GM19455 (cell line): ENCODE results near the gene MPLKIP.
"Not testable (repeated sequence)": the region's sequence is repeated elsewhere in the genome, so short reads cannot be mapped to it uniquely, and the experiment has no call there.

ENCODE experiments used
- ATAC-seq: cut with Tn5 transposase; IDR thresholded peaks from one replicate; pipeline ENCODE4 v1.9.1; 2021; ENCODE audit not compliant: unreplicated experiment

MPLKIP gene

DNA sequence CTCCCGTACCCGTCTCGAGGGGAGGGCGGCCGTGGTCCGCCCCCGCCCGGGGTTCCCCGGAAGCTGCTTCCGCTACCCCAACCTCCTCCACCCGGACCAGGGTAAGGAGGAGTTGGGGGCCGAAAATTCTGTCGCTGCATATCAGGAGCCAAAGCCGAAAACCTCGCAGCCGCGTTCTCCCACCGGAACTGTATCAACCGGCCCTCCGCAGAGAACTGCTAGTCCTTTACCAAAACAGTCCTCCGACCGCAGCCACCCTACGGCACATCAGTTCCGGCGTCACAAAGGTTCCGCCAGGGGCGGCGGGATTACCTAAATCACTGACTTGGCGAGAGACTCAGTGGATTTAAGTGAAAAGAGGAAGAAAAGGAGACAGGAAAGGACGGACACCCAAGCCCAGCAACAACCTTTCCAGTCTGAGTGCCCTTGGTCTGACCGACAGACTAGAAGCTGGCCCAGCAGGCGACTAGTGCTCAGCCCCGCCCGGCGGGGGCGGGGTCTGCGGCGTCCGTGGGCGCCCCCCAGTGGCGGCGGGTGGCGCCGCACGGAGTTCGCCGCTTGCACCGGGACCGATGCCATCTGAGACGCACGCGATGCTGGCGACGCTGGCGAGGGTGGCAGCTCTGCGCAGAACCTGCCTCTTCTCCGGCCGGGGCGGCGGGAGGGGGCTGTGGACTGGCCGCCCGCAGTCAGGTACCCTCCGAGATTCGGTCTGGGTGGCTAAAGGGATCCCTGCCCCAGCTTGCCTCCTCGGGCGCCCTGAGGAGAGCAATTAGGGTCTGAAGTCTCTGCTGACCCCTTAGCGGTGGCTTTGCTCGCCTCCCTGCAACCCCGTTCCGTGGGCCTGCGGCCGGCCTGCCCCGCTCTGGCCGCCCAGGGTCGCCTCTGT, at the start of gene MPLKIP, which contains the start of gene SUGCT:
Gene MPLKIP (minus strand): TSS at position 195 of the 889 bp plus-strand sequence. CDS start 55 bp downstream, at position 140.
Gene SUGCT (plus strand): TSS at position 578 of the 889 bp plus-strand sequence.
- ATAC-seq, result peak; percentile 91

DNA sequence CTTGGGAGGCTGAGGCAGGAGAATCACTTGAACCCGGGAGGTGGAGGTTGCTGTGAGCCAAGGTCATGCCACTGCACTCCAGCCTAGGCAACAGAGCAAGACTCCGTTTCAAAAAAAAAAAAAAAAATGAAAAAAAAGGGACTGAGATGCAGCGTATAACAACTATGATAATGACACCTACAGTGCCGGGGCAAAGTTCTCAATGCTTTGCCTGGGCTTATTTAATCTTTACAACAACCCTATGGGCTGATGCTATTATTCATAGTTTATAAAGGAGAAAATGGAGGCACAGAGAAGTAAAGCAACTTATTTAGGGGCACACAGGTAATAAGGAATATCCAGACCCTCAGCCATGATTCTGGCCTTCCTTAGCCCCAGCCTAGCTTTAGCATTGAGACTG, 48.0 kb upstream of the MPLKIP start:
- ATAC-seq, result no peak

DNA sequence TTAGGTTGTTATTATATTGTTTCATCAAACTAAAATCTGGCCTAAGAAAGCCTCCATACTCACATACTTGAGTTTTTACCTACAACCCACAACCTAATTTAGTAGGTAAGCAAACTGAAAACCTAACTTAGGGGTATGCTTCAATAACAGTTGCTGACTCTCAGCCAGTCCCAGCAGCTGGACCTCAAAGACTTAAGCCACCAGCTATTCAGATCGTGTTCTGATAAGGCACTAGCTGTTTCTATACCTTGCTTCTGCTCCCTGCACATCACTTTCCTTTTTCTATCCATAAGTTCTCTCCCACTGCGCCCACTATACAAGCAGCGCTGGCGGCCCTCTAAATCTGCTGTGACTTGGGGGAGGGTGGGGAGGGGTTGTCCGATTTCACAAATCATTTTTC, 42.6 kb upstream of the MPLKIP start:
- ATAC-seq, result no peak

GRCh38 chr7:40175725-40176510, 41.5 kb upstream of the MPLKIP start:
- no peak for ATAC-seq

GRCh38 chr7:40175256-40175655, 40.8 kb upstream of the MPLKIP start:
- not testable (repeated sequence) for ATAC-seq

- not testable (repeated sequence) for ATAC-seq
Observed at GRCh38 chr7:40173121-40173520, 38.7 kb upstream of the MPLKIP start.

DNA sequence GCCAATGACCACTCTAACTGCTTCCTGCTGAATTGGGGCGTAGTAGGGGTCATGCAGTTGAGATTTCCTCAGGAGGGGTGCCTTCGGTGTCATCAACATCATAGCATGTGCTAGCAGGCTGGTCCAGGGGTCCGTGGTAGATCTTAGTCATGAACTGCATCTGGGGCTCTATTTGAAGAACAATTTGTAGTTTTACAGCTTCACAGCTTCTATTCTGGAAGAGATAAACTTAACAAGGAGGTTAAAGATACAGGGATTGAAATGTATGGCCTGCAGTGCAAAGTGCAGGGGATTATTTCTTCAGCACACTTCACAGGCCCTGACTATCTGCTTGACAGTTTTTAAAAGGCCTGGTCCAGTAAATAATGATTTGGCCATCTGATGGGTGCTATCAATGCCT, 33.8 kb upstream of the MPLKIP start:
- not testable (repeated sequence) for ATAC-seq

- no peak for ATAC-seq
Observed at GRCh38 chr7:40167291-40167690, 32.9 kb upstream of the MPLKIP start.

GRCh38 chr7:40165216-40165615, 30.8 kb upstream of the MPLKIP start:
- ATAC-seq, result no peak

DNA sequence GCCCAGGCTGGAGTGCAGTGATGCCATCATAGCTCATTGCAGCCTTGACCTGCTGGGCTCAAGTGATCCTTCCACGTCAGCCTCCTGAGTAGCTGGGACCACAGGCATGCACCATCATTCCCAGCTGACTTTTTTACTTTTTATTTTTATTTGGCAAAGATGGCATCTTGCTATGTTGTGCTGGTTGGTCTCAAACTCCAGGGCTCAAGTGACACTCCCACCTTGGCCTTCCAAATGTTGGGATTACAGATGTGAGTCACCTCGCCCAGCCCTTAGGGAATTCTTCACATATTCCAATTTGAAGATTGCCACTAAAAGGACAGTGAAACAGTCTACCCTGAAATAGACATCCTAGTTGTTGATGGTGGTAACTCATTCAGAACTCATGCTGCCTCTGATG, 28.1 kb upstream of the MPLKIP start:
- ATAC-seq, result no peak

- no peak for ATAC-seq
Observed at GRCh38 chr7:40156988-40157387, 22.6 kb upstream of the MPLKIP start.

DNA sequence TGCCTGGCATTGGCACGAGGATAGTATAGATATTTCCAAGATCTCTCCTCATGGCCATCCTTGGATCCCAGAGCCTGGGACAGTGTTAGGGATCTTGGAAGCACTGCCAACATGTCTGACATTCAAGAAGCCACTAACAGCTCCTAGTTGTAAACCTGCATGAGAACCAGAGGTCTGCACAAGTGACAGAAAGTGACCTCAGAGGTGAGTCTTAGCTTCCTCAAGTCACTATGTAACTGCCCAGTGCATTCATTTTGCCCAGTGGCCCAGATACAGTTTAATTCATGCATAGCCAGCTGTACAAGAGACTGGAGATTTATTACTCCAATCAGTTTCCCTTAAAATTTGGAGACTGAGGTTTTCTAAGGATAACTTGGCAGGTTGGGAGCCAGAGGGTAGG, 17.1 kb upstream of the MPLKIP start:
- no peak for ATAC-seq

GRCh38 chr7:40148671-40149070, 14.2 kb upstream of the MPLKIP start:
- ATAC-seq, result no peak

- ATAC-seq, result not testable (repeated sequence)
Observed at GRCh38 chr7:40148247-40148580, 13.8 kb upstream of the MPLKIP start.

GRCh38 chr7:40147371-40148246, 13.2 kb upstream of the MPLKIP start:
- no peak for ATAC-seq

DNA sequence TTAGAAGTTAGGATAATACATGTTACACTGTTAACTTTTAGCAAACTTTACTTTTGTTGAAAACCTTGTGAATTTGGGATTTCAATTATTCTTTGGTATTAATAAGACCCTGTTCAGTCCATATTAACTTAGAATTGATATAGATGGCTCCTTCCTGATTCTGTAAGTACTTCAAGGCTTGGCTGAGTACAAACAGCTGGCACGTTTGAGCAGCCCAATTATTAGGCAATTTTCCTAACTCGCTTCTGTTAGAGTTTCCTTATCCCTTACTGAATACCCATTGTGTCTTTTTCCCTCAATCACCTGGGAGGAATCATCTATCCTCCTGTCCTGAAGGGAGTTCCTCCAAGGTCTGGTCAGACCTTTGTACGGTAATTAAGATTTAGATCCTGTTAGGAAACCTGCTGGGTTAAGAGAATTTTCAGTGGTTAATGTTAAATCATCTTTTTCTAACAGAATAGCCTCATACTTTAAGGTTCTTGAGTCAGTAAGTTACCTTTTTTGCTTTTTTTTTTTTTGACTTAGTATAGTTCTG, 11.2 kb upstream of the MPLKIP start:
- ATAC-seq, result not testable (repeated sequence)

DNA sequence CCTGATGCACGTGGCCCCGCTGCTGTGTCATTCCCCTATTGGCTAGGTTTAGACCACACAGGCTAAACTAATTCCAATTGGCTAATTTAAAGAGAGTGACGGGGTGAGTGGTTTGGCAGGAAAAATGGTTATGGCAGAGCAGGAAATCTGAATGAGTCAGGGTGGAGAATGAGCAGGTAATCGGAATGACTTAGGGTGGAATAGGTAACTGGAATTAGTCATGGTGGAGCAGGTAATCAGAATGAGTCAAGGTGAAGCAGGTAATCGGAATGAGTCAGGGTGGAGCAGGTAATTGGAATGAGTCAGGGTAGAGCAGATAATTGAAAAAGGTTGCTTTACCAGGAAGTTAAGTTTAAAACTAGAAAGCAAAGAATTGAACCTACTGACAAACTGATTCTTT, 7.5 kb upstream of the MPLKIP start:
- not testable (repeated sequence) for ATAC-seq

DNA sequence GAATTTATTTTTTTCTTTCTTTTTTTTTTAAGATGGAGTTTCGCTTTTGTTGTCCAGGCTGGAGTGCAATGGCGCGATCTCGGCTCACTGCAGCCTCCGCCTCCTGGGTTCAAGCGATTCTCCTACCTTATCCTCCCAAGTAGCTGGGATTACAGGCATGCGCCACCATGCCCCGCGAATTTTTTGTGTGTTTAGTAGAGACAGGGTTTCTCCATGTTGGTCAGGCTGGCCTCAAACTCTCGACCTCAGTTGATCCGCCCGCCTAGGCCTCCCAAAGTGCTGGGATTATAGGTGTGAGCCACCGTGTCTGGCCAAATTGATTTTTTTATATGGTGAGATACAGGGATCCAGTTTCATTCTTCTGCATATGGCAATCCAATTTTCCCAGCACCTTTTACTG, 5.5 kb upstream of the MPLKIP start:
- ATAC-seq, result not testable (repeated sequence)

DNA sequence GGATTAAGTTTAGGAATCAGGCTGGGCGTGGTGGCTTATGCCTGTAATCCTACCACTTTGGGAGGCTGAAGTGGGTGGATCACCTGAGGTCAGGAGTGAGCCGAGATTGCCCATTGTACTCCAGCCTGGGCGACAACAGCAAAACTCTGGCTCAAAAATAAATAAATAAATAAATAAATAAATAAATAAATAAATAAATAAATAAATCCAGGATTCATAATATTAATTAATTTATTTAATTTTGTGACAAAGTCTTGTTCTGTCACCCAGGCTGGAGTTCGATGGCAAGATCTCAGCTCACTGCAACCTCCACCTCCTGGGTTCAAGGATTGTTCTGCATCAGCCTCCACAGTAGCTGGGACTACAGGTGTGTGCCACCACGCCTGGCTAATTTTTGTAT, 4.6 kb upstream of the MPLKIP start:
- ATAC-seq, result no peak

DNA sequence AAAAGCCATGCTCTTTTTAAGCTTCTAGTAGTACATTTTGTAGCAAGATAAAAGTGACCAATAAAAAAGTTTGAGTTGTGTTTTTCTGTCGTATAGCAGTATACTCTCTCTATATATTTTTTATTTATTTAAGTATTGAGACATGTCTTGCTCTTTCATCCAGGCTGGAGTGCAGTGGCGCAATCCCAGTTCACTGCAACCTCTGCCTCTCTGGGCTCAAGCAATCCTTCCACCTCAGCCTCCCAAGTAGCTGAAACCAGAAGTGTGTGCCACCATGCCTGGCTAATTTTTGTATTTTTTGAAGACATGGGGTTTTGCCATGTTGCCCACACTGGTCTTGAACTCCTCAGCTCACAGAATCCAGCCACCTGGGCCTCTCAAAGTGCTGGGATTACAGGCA, 3.1 kb upstream of the MPLKIP start:
- no peak for ATAC-seq

- ATAC-seq, result no peak
Observed at GRCh38 chr7:40135317-40135610, 842 bp upstream of the MPLKIP start.
